Endothelial cell of umbilical vein (primary cell): ENCODE measurements around the gene PSMG2. TPM values are rescaled to one million over a fixed set of nuclear protein-coding genes. Genes with fewer than 3 reads are reported as not detected.

Source experiments
- BruUV-seq: library from RNA; stranded (reverse); fragments of 400-500 nt; replicated peaks from 2 replicates; lab custom pipeline; 2021; lab: Mats Ljungman, UMichigan
- CTCF ChIA-PET: fragments of 300-600, 350-600 bp; sonication (Branson Sonifier 250); formaldehyde crosslinking; loops from one replicate; lab custom pipeline; 2021; ENCODE audit warnings: antibody characterized with exemption, inconsistent platforms; lab: Charles Lee
- POLR2A ChIA-PET: fragments of 300-600, 350-600 bp; sonication (Branson Sonifier 250); formaldehyde crosslinking; loops from one replicate; lab custom pipeline; 2021; ENCODE audit warnings: antibody characterized with exemption, inconsistent platforms; lab: Charles Lee
- DNase-seq: peaks from one replicate; pipeline ENCODE4 v3.0.0-alpha.2; 2011; ENCODE audit warnings: low read depth, low spot score
- FAIRE-seq: peaks from 2 replicates; lab custom pipeline; 2011; peaks lifted over from hg19 to GRCh38; lab: Jason Lieb, UNC
- H2AFZ ChIP-seq: 2 replicates; pipeline ENCODE4 v1.6.0; 2012; ENCODE audit warnings: low read depth, low read length, control low read depth, inconsistent platforms
- H3K27ac ChIP-seq: 2 replicates; pipeline ENCODE4 v1.5.1; 2011; ENCODE audit warnings: low read depth, mild to moderate bottlenecking, control low read depth, low read length, moderate library complexity; ENCODE audit not compliant: insufficient read depth
- H3K27me3 ChIP-seq, 2 experiments: 2 replicates each; pipeline versions ENCODE4 v1.6.0 to v1.6.1; 2011; ENCODE audit warnings: low read length in 2 of 2, mixed read lengths in 1 of 2; ENCODE audit not compliant: control insufficient read depth in 2 of 2, insufficient read depth in 2 of 2
- H3K36me3 ChIP-seq, 2 experiments: 2 replicates in 1 of 2; 3 replicates in 1 of 2; pipeline ENCODE4 v1.5.1; 2011; ENCODE audit warnings: low read length in 2 of 2, mild to moderate bottlenecking in 1 of 2, moderate library complexity in 1 of 2; ENCODE audit not compliant: control insufficient read depth in 2 of 2, insufficient read depth in 2 of 2; ENCODE audit errors: extremely low read depth in 1 of 2
- H3K4me1 ChIP-seq: 3 replicates; pipeline ENCODE4 v1.5.1; 2011; ENCODE audit warnings: mild to moderate bottlenecking, low read length; ENCODE audit not compliant: control insufficient read depth, insufficient read depth; ENCODE audit errors: extremely low read depth
- H3K4me2 ChIP-seq: 2 replicates; pipeline ENCODE4 v1.6.1; 2011; ENCODE audit warnings: low read length, control low read depth, mixed read lengths; ENCODE audit not compliant: insufficient read depth
- H3K4me3 ChIP-seq, 3 experiments: fragments of 200-600 bp in 1 of 3; sonication (generic), shearing (Covaris generic) in 1 of 3; replicated peaks in 1 of 3; 2 replicates each; pipeline ENCODE4 v1.5.1; 2011 to 2016; ENCODE audit warnings: control low read depth in 3 of 3, low read length in 3 of 3, mild to moderate bottlenecking in 2 of 3, inconsistent platforms in 1 of 3, low read depth in 1 of 3, moderate library complexity in 1 of 3; ENCODE audit not compliant: insufficient read depth in 1 of 3
- H3K79me2 ChIP-seq: 2 replicates; pipeline ENCODE4 v1.6.0; 2012; ENCODE audit warnings: low read length, inconsistent platforms; ENCODE audit not compliant: control insufficient read depth, insufficient read depth
- H3K9ac ChIP-seq: replicated peaks from 2 replicates; pipeline ENCODE3; 2011; ENCODE audit warnings: low read length, control low read depth; ENCODE audit not compliant: insufficient read depth; ENCODE audit errors: extremely low read depth
- H3K9me1 ChIP-seq: replicated peaks from 3 replicates; pipeline ENCODE4 v1.6.0; 2011; ENCODE audit warnings: mild to moderate bottlenecking, low read length; ENCODE audit not compliant: control insufficient read depth, insufficient read depth; ENCODE audit errors: extremely low read depth
- H3K9me3 ChIP-seq: replicated peaks from 2 replicates; pipeline ENCODE4 v1.5.1; 2012; ENCODE audit warnings: low read length, inconsistent platforms; ENCODE audit not compliant: control insufficient read depth, insufficient read depth
- H4K20me1 ChIP-seq: replicated peaks from 2 replicates; pipeline ENCODE3; 2011; ENCODE audit warnings: mild to moderate bottlenecking, low read length; ENCODE audit not compliant: control insufficient read depth, insufficient read depth; ENCODE audit errors: extremely low read depth
- CTCF ChIP-seq, 2 donors: IDR thresholded peaks; 1 replicate in 1 of 2; 2 replicates in 1 of 2; pipeline ENCODE4 v1.5.1; 2011; ENCODE audit warnings: low read length in 2 of 2, mild to moderate bottlenecking in 2 of 2, moderate library complexity in 2 of 2, control low read depth in 1 of 2, inconsistent platforms in 1 of 2, low read depth in 1 of 2; ENCODE audit not compliant: insufficient read depth in 1 of 2; ENCODE audit errors: extremely low read depth in 1 of 2
- EZH2 ChIP-seq: IDR thresholded peaks from 2 replicates; pipeline ENCODE4 v1.6.1; 2012; ENCODE audit warnings: borderline replicate concordance, low read depth, mild to moderate bottlenecking, moderate library complexity, low read length, inconsistent platforms; ENCODE audit not compliant: severe bottlenecking
- FOS ChIP-seq: IDR thresholded peaks from 2 replicates; pipeline ENCODE4 v1.6.1; 2011; ENCODE audit warnings: mild to moderate bottlenecking, low read length, moderate library complexity, borderline replicate concordance; ENCODE audit not compliant: insufficient read depth
- GATA2 ChIP-seq: IDR thresholded peaks from 2 replicates; pipeline ENCODE4 v1.7.0; 2011; ENCODE audit warnings: low read depth, mild to moderate bottlenecking, moderate library complexity, mixed read lengths, low read length; ENCODE audit not compliant: insufficient read length, insufficient read depth
- JUN ChIP-seq: IDR thresholded peaks from 2 replicates; pipeline ENCODE4 v1.6.1; 2011; ENCODE audit warnings: borderline replicate concordance, low read depth; ENCODE audit not compliant: insufficient read length, insufficient read depth
- MYC ChIP-seq: IDR thresholded peaks from one replicate; pipeline ENCODE4 v1.6.1; 2011; ENCODE audit warnings: mild to moderate bottlenecking, low read depth, low read length
- POLR2A ChIP-seq: IDR thresholded peaks from 2 replicates; pipeline ENCODE4 v1.6.1; 2012; ENCODE audit warnings: low read depth, mild to moderate bottlenecking, control low read depth, low read length
- POLR2AphosphoS5 ChIP-seq: IDR thresholded peaks from 2 replicates; pipeline ENCODE4 v1.6.1; 2012; ENCODE audit warnings: low read depth, mild to moderate bottlenecking, control low read depth, low read length, moderate library complexity; ENCODE audit not compliant: insufficient read depth
- dilution Hi-C: fragments of 300-500 bp; cut with MboI; formaldehyde crosslinking; loops from one replicate; pipeline ENCODE4 v1.15.0; 2019; ENCODE audit warnings: low sequenced_read_pairs; ENCODE audit not compliant: extremely low pct_ligation_motif_present
- intact Hi-C: fragments of 100-400 bp; cut with micrococcal nuclease; formaldehyde crosslinking; loops from one replicate; pipeline ENCODE4 v1.10.0; 2022
- polyA plus RNA-seq, 4 experiments: library from polyadenylated mRNA; depleted of rRNA in 3 of 4; stranded (reverse) in 3 of 4; unstranded in 1 of 4; fragments of >200 nt; gene quantifications; 2 replicates each; pipeline versions ENCODE4 v1.2.1 to v1.2.3, GENCODE V29; 2011 to 2012; ENCODE audit warnings: missing spikeins in 1 of 4
- total RNA-seq: library from RNA; stranded (reverse); gene quantifications from 2 replicates; pipeline ENCODE4 v1.2.3, GENCODE V29; 2021
- TF ChIP-seq, protein P1 (sequence below): IDR thresholded peaks from 2 replicates; pipeline ENCODE4 v1.6.1; 2011; ENCODE audit not compliant: insufficient read depth, insufficient read length

The PSMG2 gene
- total and polyA plus RNA-seq, 2 donors (not counting 3 experiments of a cell fraction or from before 2014, with no cell fraction given), result 42.0 to 71.0 TPM

- no peaks in the 10 kb centered on the region for H3K9me1 ChIP-seq
- no peak for TF ChIP-seq POLR2AphosphoS5
- TF ChIP-seq EZH2, result no peak
- no peak for TF ChIP-seq POLR2A
- no peak for TF ChIP-seq MYC
- no peak for TF ChIP-seq JUN
- TF ChIP-seq CTCF (IDR thresholded peaks at IDR 0.05; ENCODE audit: extremely low read depth in 1 of 2, insufficient read depth in 1 of 2, low read depth in 1 of 2, low read length in 2 of 2), result no peak
- TF ChIP-seq, protein P1, sequence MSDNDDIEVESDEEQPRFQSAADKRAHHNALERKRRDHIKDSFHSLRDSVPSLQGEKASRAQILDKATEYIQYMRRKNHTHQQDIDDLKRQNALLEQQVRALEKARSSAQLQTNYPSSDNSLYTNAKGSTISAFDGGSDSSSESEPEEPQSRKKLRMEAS, result no peak
- TF ChIP-seq FOS, result no peak
- TF ChIP-seq GATA2, result no peak
- no peaks in the 10 kb centered on the region for H3K36me3 ChIP-seq
- no peaks in the 10 kb centered on the region for H4K20me1 ChIP-seq
- DNase-seq (no peak), FAIRE-seq (no peak)
- intact Hi-C loops, result no loop called here
- H3K9ac ChIP-seq, result no peak overlapping the region
- H3K9me3 ChIP-seq, result no peaks in the 10 kb centered on the region
- CTCF ChIA-PET, result no interaction called here
- H3K27ac ChIP-seq, result no peak overlapping the region
- H3K4me2 ChIP-seq, result no peak overlapping the region
- POLR2A ChIA-PET, result no interaction called here
- BruUV-seq, result no TSS peak
- H3K4me3 ChIP-seq, result no peak overlapping the region
- H3K79me2 ChIP-seq, result no peaks in the 10 kb centered on the region
- H3K27me3 ChIP-seq, result peaks cover 2 to 6% of the 10 kb centered on the region in 2 experiments
- H3K4me1 ChIP-seq, result no peaks in the 10 kb centered on the region
- peak overlapping the region; percentile 32 for H2AFZ ChIP-seq
- dilution Hi-C loops, result no loop called here
Measured at GRCh38 chr18:12766986-12767433, 64.2 kb downstream of the PSMG2 start.
